HG03039 (cell line): Measurements from ENCODE around the gene CDH4.

Experiments used
- ATAC-seq: cut with Tn5 transposase; IDR thresholded peaks from one replicate; pipeline ENCODE4 v1.9.1; 2021; ENCODE audit warnings: mild to moderate bottlenecking, moderate library complexity; ENCODE audit not compliant: unreplicated experiment

The CDH4 gene

DNA sequence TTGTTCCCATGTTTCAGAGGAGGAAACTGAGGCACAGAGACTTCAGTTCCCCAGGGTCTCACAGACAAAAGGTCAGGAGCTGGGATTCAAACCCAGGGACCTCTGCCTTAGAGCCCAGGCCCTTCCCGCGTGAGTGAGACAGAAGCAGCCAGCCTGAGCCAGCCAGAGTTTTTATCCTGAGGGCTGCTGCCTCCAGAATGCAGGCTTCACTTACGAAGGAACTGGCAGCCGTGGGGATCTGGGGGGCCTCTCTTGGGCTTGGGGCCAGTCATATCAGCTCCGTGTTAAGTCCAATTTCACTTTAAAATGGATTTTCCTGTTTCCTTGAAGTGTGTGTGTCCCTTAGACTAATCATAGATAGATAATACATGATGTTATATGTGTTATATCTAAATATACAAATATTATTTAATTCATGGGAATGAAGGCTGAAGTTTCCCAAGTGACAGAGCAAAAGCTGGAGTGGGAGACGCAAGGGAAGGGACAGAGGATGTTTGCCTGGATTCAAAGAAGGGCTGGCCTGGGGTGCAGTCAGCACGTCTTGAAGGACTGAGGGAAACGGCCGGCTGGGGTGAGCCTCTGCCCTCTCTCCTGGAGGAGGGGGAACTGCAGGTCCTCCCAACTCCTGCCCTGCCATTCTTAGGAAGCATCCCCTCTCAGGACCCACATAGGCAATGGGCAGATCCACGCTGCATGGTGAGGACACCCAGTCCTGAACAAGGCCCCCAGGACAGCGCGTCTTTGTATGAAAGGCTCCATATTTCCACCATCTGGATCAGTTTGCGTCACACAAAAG, 320.1 kb downstream of the CDH4 start:
- no peak for ATAC-seq

DNA sequence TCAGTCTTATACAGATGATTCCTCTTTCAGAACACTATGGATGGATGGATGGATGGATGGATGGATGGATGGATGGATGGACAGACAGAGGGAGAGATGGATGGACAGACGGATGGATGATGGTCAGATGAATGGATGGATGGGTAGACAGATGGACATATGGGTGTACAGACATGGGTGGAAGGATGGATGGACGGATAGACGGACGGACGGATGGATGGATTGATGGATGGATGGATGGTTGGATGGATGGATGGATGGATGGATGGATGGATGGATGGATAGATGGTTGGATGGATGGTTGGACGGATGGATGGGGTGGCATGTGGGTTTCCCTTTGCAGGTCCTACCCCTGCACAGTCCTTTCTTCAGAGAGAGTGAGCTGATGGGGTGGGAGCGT, 320.7 kb downstream of the CDH4 start:
- no peak for ATAC-seq

GRCh38 chr20:61573415-61574305, 321.6 kb downstream of the CDH4 start:
- ATAC-seq, result no peak

DNA sequence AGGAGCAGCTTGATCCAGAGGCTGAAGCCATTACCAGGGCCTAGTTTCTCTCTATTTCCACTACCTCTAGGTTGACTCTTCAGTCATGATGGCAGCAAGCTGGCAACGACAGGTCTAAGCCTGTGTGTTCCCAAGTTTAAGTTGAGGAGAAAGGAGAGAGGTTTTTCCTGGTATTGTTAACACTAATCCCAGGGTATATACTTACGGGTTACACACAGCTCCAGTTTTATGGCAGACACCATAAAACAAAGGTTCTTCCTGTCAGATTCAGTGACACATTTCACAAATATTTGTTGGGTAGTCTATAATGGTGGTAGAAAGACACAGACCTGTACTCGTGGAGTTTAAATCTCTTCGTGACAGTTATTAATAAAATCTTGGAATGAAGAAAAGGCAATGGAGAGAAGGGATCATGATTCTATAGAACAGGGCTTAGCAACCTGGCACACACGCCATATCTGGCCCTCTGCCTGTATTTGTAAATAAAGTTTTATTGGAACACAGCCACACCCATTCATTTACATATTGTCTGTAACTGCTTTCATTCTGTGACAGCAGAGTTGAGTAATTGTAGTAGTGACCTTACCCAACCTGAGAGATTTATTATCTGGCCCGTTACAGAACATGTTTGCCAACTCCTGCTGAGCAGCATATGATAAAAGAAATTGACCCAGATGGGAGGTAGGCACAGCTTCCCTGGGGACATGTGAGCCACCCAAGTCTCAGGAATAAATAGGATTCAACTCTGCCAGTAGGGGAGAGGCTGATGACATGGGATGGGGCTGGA, 323.3 kb downstream of the CDH4 start:
- ATAC-seq, result no peak

GRCh38 chr20:61576372-61576771, 324.3 kb downstream of the CDH4 start:
- no peak for ATAC-seq

- ATAC-seq, result no peak
These were observed 325.0 kb downstream of the CDH4 start for GRCh38 chr20:61577065-61577464.

DNA sequence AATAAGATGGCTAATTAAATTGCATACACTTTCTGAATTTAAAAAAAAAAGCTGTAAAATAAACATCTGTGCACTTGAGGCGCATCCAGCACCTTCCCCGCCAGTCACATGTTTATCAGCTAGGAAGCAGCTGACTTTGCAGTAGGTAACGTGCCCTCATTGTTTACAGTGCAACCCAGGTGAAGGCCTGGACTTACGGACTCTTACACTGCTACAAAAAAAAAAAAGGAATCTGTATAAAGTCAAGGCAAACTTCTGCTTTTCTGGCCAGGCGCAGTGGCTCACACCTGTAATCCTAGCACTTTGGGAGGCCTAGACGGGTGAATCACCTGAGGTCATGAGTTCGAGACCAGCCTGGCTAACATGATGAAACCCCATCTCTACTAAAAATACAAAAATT, 327.8 kb downstream of the CDH4 start:
- no peak for ATAC-seq

DNA sequence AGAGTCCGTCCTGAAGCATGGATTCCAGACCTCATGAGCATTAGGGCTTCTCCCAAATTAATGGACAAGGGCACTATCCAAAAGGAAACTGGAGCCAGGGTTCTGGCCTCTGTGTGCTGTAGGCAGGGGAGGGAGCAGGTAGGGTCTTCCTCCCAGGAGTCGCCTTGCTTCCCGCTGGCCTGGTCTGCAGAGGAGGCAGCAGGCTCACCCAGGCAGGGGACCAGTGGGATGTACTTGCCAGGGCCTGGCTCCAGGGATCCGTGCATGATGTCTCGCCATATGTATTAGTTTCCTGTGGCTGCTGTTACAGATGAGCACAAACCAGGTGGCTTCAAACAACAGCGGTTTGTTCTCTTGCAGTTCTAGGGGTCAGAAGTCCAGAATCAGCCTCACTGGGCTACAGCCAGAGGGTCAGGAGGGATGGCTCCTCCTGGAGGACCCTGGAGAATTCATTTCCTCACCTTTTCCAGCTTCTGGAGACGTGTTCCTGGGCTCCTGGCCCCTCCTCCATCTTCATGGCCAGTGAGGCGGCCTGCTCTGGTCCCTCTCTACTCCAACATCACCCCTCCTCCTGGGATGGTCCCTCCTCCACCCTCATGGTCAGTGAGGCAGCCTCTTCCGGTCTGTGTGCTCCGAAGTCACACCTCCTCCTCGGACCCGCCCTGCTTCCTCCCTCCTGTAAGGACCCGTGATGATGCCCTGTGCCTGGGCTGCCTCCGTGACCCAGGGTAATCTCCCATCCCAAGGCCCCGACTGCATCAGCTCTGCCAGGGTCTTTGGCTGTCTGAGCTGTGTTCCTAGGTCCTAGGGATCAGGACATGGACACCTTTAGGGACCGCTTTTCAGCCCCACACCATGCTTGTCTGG, 329.1 kb downstream of the CDH4 start:
- ATAC-seq, result no peak

GRCh38 chr20:61581825-61582188, 329.7 kb downstream of the CDH4 start:
- ATAC-seq, result no peak

- ATAC-seq, result no peak
These were observed 330.3 kb downstream of the CDH4 start for GRCh38 chr20:61582196-61582923.

DNA sequence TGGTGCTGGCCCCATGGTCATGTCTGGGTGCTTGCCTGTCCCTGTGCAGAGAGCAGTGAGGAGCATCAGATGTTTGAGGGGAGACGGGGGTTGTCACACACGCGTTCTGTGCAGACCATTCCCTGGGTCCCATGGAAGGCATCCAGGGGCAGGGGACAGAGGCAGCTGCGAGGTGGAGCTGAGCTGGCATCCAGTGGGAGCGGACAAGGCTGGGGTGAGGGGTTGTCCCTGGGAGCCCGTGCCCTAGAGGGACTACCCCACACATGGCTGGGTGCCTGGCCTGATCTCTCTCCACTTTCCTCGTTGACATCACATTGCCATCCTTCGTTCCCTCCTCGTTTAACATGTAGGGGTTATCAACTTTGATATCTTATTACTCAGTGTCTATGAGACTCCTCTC, 331.3 kb downstream of the CDH4 start:
- no peak for ATAC-seq

DNA sequence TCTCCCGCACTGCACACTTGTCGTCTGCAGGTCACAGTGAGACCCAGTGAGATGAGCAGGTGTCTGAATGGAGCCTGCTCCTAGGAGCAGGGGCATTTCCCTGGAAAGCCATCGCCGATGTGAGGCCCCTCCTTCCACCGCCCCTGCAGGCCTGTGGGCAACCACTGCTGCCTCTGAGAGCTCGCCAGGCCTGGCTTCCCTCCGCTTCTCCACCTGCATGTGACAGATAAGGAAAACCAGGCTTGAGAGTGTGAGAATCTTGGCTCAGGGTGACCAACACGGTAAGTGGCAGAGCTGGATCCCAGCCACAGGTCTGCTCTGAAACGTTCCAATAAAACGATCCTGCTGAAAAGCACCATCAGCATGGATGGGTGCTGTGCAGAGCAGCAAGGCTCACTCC, 332.8 kb downstream of the CDH4 start:
- ATAC-seq, result no peak

DNA sequence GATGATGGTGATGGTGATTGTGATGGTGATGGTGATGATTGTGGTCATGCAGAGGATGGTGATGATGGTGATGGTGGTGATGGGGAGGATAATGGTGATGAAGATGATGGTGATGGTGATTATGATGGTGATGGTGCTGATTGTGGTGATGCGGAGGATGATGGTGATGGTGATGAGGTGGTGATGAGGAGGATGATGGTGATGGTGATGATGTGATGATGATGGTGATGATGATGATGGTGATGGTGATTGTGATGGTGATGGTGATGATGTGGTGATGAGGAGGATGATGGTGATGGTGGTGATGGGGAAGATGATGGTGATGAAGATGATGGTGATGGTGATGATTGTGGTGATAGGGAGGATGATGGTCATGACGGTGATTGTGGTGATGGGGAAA, 333.7 kb downstream of the CDH4 start:
- no peak for ATAC-seq

DNA sequence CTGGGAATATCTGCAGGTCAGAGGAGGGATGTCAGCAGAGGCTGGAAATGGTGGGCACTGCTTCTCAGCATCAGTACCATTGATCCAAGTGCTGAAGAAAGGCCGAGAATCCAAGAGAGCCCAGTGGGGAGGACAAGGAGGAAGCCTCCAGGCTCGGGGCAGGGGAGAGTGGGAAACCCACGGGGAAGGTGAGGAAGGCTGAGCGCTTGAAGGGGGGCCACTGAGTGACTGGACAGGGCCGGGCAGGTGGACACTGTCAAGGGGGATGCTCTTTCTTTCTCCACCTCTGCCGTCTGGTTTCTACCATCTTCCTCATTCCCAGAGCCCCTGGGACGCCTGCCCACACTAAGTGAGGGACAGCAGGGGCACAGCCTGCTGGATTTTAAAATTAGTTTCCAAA, 335.0 kb downstream of the CDH4 start:
- ATAC-seq, result no peak

GRCh38 chr20:61587681-61588289, 335.7 kb downstream of the CDH4 start:
- no peak for ATAC-seq

GRCh38 chr20:61588411-61589385, 336.6 kb downstream of the CDH4 start:
- ATAC-seq, result no peak

DNA sequence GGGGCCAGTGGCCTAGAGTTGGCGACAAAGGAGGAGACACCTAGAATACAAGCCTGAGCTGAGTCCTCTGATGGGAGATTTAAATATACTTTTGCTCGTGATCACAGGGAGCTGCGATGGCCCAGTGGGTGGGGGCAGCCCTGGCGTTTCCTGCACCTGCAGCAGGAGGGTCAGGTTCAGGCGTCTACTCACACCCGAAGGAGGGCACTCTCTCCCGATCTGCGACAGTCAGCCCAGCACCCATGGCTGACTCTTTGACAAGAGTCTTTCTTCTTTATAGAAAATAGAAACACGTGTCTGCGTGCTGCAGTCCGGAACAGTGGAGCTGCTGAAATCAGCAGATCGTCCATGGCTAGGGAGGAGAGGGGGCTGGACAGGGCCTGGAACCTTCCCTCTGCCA, 338.2 kb downstream of the CDH4 start:
- no peak for ATAC-seq

- no peak for ATAC-seq
These were observed 341.5 kb downstream of the CDH4 start for GRCh38 chr20:61593516-61593915.
